HG03521 (cell line): ENCODE results near the gene FXR2.
A peak's percentile ranks its signal among the peaks of the same experiment; 100 is the strongest.

ENCODE experiments used
- ATAC-seq: cut with Tn5 transposase; IDR thresholded peaks from one replicate; pipeline ENCODE4 v1.9.1; 2021; ENCODE audit warnings: mild to moderate bottlenecking, moderate library complexity; ENCODE audit not compliant: unreplicated experiment

The FXR2 gene

DNA sequence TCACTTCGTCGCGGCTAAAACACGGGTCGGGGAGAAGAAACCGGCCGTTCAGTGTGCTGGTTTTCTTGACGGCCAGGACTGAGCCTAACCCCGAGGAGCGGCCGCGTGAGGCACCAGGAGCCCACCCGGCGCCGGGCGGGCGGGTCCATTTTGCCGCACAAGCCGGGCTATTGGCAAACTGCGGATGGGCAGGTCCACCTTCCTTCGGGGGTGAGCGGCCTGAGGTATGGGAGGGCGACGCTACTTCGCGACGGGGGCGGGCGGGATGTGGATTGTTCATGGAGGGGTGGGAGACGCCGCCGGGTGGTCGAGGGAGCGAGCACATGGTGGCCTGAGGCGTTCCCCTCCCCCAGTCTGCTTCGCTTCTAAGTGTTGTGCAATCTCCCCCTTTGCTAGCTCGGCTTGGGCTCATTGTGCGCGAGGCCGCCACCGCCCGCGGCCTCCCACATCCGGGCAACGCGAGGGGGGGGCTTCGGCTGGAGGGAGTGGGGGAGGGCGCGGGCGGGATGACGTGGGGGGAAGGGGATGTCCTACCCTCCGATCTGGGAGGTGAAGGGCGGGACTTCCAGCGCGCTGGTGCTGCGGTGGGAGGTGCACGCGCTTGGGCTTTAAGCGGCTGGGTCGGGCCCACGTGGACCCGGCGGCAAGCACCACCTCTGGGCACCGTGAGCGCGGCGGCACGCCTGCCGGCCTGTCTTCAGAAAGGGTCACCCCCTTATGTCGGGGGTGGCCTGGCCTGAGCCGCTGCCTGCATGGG lies 41.2 kb downstream of the FXR2 start:
- no peak for ATAC-seq

DNA sequence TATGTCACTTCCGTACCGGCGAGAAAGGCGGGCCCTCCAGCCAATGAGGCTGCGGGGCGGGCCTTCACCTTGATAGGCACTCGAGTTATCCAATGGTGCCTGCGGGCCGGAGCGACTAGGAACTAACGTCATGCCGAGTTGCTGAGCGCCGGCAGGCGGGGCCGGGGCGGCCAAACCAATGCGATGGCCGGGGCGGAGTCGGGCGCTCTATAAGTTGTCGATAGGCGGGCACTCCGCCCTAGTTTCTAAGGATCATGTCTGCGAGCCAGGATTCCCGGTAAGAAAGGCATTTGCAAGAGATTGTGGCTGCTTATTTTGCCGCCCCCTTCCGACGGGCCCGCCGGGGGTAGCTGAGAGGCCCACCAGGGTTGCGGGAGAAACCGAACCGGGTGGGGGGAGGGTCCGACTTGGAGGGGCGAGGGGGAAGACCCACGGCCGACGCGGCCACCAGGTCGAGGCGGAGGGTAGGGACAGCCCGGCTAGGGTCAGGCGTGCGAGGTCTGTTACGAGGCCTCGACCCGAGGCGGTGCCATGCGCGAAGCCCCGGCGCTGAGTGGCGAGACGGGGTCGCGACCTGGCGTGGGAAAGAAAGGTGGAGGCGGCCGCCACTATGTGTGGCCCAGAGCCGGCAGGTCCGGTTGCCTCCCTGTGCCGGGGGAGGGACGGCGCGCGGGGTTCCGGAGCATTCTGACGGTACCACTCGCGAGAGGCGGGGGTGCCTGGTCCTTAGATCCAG lies 41.9 kb downstream of the FXR2 start:
- ATAC-seq, result peak; percentile 88

DNA sequence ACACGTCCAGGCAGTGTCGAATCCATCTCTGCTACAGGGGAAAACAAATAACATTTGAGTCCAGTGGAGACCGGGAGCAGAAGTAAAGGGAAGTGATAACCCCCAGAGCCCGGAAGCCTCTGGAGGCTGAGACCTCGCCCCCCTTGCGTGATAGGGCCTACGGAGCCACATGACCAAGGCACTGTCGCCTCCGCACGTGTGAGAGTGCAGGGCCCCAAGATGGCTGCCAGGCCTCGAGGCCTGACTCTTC lies 42.4 kb downstream of the FXR2 start:
- no peak for ATAC-seq

DNA sequence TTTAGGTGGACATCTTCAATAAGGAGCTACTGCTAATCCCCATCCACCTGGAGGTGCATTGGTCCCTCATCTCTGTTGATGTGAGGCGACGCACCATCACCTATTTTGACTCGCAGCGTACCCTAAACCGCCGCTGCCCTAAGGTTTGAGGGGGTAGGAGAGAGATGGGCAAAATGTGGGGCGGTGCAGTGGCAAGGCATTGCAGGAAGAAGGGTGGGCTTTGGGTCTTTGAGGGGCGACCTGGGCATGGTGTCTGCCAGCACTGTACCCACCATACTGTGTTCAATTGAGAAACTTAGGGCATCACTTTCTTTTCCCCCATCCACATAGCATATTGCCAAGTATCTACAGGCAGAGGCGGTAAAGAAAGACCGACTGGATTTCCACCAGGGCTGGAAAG lies 44.3 kb downstream of the FXR2 start:
- ATAC-seq, result no peak

DNA sequence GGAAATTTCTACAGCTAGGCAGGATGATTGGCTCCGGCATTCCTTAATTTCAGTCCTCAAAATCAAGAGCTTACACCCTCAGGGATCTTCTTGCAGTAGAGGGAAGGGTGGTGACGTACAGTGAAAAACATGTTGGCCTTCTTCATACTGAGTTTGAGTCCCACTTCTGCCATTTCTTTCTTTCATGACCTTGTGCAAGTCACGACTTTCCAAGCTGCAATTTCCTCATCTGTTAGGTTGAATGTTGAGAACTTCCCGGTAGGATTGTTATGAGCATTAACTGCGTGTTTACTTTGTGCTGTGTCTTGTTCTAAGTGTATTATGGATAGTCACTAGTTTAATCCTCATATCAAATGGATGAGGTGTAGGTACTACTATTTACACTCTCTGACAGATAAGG lies 45.1 kb downstream of the FXR2 start:
- no peak for ATAC-seq

DNA sequence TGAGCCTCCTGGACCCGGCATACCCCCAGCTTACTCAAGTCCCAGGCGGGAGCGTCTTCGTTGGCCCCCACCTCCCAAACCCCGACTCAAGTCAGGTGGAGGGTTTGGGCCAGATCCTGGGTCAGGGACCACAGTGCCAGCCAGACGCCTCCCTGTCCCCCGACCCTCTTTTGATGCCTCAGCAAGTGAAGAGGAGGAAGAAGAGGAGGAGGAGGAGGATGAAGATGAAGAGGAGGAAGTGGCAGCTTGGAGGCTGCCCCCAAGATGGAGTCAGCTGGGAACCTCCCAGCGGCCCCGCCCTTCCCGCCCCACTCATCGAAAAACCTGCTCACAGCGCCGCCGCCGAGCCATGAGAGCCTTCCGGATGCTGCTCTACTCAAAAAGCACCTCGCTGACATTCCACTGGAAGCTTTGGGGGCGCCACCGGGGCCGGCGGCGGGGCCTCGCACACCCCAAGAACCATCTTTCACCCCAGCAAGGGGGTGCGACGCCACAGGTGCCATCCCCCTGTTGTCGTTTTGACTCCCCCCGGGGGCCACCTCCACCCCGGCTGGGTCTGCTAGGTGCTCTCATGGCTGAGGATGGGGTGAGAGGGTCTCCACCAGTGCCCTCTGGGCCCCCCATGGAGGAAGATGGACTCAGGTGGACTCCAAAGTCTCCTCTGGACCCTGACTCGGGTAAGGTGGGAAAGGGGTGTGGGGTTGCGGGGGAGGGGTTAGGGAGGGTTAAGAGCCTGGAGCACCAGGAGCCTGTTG lies 51.4 kb downstream of the FXR2 start:
- no peak for ATAC-seq

DNA sequence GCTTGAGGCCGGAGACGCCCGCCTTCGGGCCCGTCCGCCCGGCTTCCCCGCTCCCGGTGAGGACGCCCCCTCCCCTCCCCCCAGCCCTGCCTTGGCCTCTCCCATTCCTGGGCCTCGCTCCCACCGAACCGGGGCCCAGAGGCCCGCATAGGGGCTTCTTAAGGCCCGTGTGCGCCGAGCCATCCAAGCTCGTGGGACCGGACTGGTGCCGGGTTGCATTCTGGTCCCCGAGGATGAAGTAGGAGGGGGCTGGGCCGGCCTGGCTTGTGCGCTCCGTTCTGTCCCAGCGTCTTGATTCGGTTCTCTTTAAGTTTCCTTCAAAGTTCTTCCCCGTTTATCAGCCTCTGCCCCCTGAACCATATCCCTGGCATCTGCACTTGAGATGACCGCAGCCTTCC lies 52.5 kb downstream of the FXR2 start:
- ATAC-seq, result peak; percentile 4

DNA sequence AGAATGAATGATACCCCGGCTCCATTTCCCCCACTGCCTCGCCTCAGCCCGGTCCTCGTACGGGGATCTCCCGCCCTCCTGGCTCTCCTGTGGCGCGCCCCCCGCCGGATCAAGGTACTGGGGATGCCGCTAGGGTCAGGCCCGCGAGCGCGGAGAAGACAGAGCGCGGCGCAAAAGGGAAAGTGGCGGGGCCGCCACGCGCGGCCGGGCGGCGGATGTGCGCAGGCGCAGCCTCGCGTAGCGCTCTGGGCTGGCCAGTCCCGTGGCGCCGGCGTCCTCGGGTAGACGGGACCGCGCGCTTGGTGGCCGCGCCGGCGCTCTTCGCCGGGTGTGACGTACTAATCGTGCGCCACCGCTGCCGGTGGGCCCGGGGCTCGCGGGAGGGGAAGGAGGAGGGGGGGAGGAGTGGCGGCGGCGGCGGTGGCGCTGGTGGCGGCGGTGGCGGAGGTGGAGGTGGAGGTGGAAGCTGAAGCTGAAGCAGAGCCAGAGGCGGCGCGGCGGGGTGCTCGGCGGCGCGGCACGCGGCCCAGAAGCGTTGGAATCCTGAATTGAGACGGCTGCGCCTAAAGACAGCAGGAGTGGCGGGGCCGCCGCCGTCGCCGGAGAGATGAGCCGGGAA lies 53.0 kb downstream of the FXR2 start, which contains the start of gene SENP3:
Gene SENP3, plus strand, starts transcription at position 331 of the 619 bp plus-strand sequence. CDS start 1,158 bp downstream, outside the sequence.
- peak; percentile 65 for ATAC-seq

DNA sequence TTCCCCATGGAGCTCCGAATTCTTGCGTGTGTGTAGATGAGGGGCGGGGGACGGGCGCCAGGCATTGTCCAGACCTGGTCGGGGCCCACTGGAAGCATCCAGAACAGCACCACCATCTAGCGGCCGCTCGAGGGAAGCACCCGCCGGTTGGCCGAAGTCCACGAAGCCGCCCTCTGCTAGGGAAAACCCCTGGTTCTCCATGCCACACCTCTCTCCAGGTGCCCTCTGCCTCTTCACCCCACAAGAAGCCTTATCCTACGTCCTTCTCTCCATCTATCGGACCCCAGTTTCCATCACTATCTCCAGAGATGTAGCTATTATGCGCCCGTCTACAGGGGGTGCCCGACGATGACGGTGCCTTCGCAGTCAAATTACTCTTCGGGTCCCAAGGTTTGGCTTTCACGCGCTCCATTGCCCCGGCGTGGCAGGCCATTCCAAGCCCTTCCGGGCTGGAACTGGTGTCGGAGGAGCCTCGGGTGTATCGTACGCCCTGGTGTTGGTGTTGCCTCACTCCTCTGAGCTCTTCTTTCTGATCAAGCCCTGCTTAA lies 53.6 kb downstream of the FXR2 start:
- peak; percentile 49 for ATAC-seq

DNA sequence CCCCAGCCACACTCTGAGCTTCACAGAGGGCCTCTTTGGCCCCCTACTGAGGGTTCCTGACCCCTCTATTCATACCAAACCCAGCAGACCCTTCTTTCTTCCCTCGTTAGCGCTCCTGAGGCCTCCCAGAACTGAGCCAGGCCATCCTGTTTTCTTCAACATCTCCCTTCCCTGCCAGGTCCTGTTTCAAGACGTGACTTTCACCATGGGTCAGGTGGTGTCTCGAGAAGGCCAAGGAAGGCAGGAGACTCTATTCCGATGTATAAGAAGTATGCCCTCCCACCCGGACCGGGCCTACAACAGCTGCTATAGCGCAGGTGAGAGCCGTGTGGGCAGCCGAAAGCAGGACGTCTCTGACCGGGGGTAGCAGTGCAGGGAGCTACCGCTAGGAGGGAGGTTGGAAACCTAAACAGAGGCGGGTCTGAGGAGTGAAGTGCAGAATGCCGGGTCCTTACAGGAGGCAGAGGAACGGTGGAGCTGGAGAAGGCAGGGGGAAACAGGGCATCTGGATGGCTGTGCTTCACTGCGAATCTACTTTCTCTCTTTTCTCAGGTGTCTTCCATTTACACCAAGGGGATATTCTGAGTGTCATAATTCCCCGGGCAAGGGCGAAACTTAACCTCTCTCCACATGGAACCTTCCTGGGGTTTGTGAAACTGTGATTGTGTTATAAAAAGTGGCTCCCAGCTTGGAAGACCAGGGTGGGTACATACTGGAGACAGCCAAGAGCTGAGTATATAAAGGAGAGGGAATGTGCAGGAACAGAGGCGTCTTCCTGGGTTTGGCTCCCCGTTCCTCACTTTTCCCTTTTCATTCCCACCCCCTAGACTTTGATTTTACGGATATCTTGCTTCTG lies 54.3 kb downstream of the FXR2 start:
- ATAC-seq, result no peak

DNA sequence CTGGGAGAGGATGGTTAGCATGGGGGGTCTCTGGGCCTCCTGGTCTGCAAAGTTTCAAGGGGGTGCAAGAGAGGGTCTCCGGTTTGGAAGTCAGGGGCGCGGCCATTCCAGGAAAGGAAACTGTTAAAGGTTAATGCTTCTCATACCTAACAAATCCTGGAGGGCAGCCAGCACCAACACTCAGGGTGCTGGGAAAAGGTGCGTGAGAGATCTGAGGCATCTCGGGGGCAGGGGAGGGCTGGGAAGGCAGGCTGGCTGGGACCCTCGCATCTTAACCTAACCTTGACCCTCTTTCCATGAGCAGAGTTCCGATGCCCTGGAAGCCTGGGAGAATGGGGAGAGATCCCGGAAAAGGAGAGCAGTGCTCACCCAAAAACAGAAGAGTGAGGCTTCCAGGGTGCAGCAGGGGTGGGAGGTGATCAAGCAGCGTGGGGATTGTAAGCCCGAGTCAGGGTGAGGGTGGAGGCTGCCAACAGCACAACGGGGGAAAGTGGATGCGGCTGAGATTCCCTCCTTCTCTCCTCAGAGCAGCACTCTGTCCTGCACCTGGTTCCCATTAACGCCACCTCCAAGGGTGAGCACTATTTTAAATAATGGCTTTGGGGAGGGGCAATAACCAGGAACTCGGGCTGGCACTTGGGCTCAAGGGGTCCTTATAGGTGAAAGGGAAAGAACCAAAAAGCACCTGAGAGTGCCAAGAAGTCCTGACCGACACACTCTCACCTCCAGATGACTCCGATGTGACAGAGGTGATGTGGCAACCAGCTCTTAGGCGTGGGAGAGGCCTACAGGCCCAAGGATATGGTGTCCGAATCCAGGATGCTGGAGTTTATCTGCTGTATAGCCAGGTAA lies 55.2 kb downstream of the FXR2 start:
- no peak for ATAC-seq

DNA sequence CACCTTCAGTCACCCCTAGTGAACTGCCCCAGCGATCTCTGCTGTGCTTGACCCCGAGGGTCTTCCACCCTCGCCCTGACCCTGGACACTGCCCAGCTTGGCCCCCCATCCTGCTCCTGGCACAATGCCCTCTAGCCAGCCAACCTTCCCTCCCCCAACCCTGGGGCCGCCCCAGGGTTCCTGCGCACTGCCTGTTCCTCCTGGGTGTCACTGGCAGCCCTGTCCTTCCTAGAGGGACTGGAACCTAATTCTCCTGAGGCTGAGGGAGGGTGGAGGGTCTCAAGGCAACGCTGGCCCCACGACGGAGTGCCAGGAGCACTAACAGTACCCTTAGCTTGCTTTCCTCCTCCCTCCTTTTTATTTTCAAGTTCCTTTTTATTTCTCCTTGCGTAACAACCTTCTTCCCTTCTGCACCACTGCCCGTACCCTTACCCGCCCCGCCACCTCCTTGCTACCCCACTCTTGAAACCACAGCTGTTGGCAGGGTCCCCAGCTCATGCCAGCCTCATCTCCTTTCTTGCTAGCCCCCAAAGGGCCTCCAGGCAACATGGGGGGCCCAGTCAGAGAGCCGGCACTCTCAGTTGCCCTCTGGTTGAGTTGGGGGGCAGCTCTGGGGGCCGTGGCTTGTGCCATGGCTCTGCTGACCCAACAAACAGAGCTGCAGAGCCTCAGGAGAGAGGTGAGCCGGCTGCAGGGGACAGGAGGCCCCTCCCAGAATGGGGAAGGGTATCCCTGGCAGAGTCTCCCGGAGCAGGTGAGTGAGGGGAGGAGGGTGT lies 56.0 kb downstream of the FXR2 start, which contains the start of gene TNFSF13:
Gene TNFSF13, plus strand, starts transcription at position 207 of the 776 bp plus-strand sequence. Its CDS starts 290 bp downstream, at position 497.
- no peak for ATAC-seq

DNA sequence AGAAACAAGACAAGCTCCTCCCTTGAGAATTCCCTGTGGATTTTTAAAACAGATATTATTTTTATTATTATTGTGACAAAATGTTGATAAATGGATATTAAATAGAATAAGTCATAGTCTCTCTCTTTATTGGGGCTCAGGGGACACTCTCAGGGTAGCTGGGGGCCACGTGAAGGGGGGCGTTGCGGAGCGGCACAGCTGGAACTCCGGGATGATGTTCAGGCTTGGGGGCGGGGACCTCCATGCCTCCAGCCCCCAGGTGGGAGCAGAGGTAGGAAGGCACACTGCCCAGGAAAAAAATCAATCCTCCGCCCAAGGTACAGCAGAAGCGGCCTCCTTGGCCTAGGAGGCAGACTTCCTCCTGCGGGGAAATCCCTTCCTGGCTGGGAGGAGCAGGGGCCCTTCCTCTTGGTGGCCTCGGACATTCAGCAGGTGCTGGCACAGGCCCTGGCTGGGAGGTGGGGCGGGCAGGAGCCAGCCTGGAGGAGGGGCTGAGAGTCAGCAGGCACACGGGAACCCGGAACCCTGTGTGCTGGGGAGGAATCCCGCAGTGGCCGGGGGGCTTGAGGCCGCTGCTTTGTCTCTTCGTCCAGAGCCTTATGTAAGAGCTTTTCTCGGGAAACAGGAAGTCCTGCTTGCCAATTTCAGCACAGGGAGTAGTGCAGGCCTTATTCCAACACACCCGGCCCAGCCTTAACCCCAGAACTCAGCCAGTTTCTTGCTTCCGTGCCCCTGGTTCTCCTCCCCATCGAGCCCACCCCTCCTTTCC lies 56.7 kb downstream of the FXR2 start:
- ATAC-seq, result no peak

DNA sequence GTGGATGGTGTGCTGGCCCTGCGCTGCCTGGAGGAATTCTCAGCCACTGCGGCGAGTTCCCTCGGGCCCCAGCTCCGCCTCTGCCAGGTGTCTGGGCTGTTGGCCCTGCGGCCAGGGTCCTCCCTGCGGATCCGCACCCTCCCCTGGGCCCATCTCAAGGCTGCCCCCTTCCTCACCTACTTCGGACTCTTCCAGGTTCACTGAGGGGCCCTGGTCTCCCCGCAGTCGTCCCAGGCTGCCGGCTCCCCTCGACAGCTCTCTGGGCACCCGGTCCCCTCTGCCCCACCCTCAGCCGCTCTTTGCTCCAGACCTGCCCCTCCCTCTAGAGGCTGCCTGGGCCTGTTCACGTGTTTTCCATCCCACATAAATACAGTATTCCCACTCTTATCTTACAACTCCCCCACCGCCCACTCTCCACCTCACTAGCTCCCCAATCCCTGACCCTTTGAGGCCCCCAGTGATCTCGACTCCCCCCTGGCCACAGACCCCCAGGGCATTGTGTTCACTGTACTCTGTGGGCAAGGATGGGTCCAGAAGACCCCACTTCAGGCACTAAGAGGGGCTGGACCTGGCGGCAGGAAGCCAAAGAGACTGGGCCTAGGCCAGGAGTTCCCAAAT lies 57.4 kb downstream of the FXR2 start:
- no peak for ATAC-seq

DNA sequence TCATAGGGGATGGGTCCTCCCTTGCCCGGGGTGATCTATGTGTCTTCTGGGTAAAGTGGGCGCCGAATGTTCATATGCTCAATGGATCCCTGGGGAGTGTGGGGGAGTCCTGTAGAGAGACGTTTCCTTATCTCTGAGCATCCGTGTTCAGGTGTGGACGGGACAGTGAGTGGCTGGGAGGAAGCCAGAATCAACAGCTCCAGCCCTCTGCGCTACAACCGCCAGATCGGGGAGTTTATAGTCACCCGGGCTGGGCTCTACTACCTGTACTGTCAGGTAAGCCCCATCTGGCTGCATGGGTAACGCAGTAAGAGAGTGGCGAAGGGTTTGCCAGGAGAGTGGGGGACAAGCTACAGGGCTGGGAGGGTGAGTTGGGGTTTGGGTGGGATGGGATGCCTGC lies 58.1 kb downstream of the FXR2 start:
- ATAC-seq, result no peak

DNA sequence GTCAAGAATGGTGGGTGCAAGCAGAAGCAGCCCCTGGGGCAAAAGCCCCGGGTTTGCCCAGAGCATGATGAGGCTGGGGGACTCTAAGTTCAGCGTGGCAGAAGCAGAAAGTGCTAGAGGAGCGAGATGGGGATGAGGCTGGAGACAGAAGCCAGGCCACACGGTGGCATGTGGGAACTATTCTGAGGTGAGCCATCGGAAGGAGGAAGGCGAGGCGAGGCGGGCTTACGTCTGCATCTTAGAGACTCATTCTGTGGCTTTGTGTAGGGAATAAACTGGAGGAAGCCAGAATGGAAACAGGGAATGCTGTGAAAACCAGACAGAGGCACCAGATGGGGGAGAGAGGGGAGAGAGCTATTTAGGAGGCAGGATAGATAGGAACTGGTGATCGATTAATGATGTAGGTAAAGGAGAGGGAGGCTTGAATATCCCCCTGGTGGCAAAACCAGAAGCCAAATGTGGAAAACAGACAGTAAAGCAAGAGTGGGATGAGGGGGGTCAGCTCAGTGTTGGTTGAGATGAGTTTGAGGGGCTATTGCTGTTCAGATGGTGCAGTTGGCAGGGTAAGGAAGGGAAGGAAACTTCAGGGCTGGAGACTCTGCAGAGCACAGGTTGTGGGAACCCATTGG lies 59.3 kb downstream of the FXR2 start:
- no peak for ATAC-seq

DNA sequence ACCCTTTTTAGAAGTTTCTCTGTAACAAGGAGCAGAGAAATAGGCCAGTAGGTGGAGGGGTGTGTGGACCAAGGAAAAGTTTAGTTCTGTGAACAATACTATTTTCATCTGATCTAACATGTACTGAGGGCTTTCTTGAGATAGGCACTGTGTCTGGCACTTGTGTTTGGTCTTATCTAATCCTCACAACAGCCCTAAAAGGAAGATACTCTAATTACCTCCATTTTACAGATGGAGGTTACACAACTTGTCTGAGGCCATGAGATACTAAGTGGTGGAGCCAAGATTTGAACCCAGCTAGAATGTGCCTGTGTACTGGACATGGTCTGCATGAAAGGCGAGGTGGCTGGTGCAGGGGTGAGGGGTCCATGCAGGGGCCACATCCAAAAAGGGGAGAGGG lies 61.3 kb downstream of the FXR2 start:
- ATAC-seq, result no peak
